RCC 7860 (cell line): ENCODE measurements around the gene NDUFB5.
A peak's percentile ranks its signal among the peaks of the same experiment; 100 is the strongest.
"Not testable (repeated sequence)": the region's sequence is repeated elsewhere in the genome, so short reads cannot be mapped to it uniquely, and the experiment has no call there.

Experiments
- DNase-seq: peaks from one replicate; pipeline ENCODE4 v3.0.0-alpha.2; 2015; ENCODE audit warnings: low spot score
- FAIRE-seq: peaks from 2 replicates; lab custom pipeline; 2012; peaks lifted over from hg19 to GRCh38; lab: Jason Lieb, UNC

Gene NDUFB5

GRCh38 chr3:179630753-179631451, 26.3 kb downstream of the NDUFB5 start:
- no peak for DNase-seq
- no peak for FAIRE-seq

GRCh38 chr3:179640469-179640868, 35.9 kb downstream of the NDUFB5 start:
- FAIRE-seq (no peak), DNase-seq (no peak)

- DNase-seq = no peak
Observed at GRCh38 chr3:179642871-179643270, 38.3 kb downstream of the NDUFB5 start.

GRCh38 chr3:179643837-179644236, 39.2 kb downstream of the NDUFB5 start:
- DNase-seq, FAIRE-seq: not testable (repeated sequence)

More at GRCh38 chr3:179642871-179643270, 38.3 kb downstream of the NDUFB5 start:
- no peak for FAIRE-seq

GRCh38 chr3:179646177-179646576, 41.6 kb downstream of the NDUFB5 start:
- DNase-seq (no peak), FAIRE-seq (no peak)

- FAIRE-seq = no peak
Observed at GRCh38 chr3:179651687-179652446, 47.3 kb downstream of the NDUFB5 start.

GRCh38 chr3:179652447-179653095, 48.0 kb downstream of the NDUFB5 start, which contains the start of gene USP13:
Gene USP13 (plus strand): TSS chr3:179653040. CDS start chr3:179653226, 186 bp downstream.
- DNase-seq (peak; percentile 40), FAIRE-seq (no peak)

More at GRCh38 chr3:179651687-179652446, 47.3 kb downstream of the NDUFB5 start:
- DNase-seq = no peak

- FAIRE-seq = no peak
- peak; percentile 56 for DNase-seq
Observed at GRCh38 chr3:179653096-179653797, 48.7 kb downstream of the NDUFB5 start.

GRCh38 chr3:179655236-179655635, 50.6 kb downstream of the NDUFB5 start:
- DNase-seq = no peak
- no peak for FAIRE-seq

GRCh38 chr3:179658606-179659005, 54.0 kb downstream of the NDUFB5 start:
- DNase-seq = no peak
- FAIRE-seq = no peak

- FAIRE-seq = no peak
Observed at GRCh38 chr3:179660872-179661271, 56.3 kb downstream of the NDUFB5 start.

GRCh38 chr3:179661777-179662176, 57.2 kb downstream of the NDUFB5 start:
- FAIRE-seq (no peak), DNase-seq (no peak)

More at GRCh38 chr3:179660872-179661271, 56.3 kb downstream of the NDUFB5 start:
- no peak for DNase-seq

- FAIRE-seq (no peak), DNase-seq (no peak)
Observed at GRCh38 chr3:179663093-179663492, 58.5 kb downstream of the NDUFB5 start.

- DNase-seq (no peak), FAIRE-seq (no peak)
Observed at GRCh38 chr3:179666030-179666429, 61.4 kb downstream of the NDUFB5 start.

- DNase-seq = no peak
- FAIRE-seq = no peak
Observed at GRCh38 chr3:179666436-179667035, 61.9 kb downstream of the NDUFB5 start.

GRCh38 chr3:179668429-179668828, 63.8 kb downstream of the NDUFB5 start:
- no peak for DNase-seq
- no peak for FAIRE-seq

- no peak for DNase-seq
- no peak for FAIRE-seq
Observed at GRCh38 chr3:179670311-179670710, 65.7 kb downstream of the NDUFB5 start.

- DNase-seq = no peak
- no peak for FAIRE-seq
Observed at GRCh38 chr3:179671309-179671708, 66.7 kb downstream of the NDUFB5 start.

GRCh38 chr3:179671747-179672242, 67.2 kb downstream of the NDUFB5 start:
- FAIRE-seq = no peak
- DNase-seq = no peak

- FAIRE-seq (no peak), DNase-seq (no peak)
Observed at GRCh38 chr3:179672918-179673317, 68.3 kb downstream of the NDUFB5 start.
